HG03575 (cell line): ENCODE data around the gene CDRT15.

ENCODE experiments used
- ATAC-seq: cut with Tn5 transposase; IDR thresholded peaks from one replicate; pipeline ENCODE4 v1.9.1; 2021; ENCODE audit not compliant: unreplicated experiment, insufficient number of reproducible peaks, low FRiP score; ENCODE audit errors: extremely low read depth

Gene CDRT15

GRCh38 chr17:14211246-14211645, 25.4 kb downstream of the CDRT15 start:
- no peak for ATAC-seq

GRCh38 chr17:14209215-14209614, 27.4 kb downstream of the CDRT15 start:
- no peak for ATAC-seq

- no peak for ATAC-seq
Measured at GRCh38 chr17:14207791-14208190, 28.9 kb downstream of the CDRT15 start.

GRCh38 chr17:14206891-14207290, 29.8 kb downstream of the CDRT15 start:
- ATAC-seq: no peak

DNA sequence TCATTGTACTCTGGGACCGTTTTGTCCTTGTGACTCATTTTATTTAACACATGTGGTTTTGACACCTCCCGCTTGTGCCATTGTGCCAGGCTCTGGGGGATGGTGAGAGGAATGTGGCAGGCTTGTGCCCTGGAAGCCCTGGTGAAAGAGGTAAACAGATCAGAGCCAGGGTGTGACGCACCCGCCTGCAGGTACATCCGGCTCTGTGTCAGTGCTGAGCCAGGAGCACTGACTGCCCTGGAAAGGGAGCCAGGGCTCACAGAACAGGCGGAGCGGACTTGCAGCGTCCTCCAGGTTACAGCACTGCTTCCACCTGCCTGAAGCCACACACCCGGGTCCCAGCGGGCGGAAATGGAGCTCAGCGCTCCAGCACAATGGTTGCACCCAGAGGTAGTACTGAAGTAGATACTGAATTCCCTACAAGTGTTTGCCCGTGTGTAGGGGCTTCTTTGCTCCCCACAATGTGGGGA, 30.6 kb downstream of the CDRT15 start:
- ATAC-seq: no peak

GRCh38 chr17:14205380-14205779, 31.3 kb downstream of the CDRT15 start:
- ATAC-seq: no peak

GRCh38 chr17:14204546-14204945, 32.1 kb downstream of the CDRT15 start:
- ATAC-seq: no peak

DNA sequence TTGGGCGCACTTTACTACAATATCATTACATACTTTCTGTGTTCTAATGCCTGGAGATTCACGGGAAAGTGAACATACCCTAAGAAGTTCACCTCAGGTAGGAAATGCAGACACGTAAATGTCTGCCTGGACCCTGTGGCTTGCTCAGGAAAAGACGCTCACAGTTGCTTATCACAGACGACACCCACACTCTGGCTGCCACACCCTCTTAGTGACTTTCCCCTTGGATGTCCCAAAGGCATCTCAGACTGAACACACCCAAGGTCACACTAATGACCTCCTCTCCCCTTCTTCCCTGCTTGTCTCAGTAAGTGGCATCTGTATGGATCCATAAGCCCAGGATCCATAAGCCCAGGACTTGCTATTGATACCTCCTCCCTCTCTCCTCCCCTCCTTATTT, 32.6 kb downstream of the CDRT15 start:
- no peak for ATAC-seq

- ATAC-seq: no peak
Measured at GRCh38 chr17:14203388-14203787, 33.3 kb downstream of the CDRT15 start.

DNA sequence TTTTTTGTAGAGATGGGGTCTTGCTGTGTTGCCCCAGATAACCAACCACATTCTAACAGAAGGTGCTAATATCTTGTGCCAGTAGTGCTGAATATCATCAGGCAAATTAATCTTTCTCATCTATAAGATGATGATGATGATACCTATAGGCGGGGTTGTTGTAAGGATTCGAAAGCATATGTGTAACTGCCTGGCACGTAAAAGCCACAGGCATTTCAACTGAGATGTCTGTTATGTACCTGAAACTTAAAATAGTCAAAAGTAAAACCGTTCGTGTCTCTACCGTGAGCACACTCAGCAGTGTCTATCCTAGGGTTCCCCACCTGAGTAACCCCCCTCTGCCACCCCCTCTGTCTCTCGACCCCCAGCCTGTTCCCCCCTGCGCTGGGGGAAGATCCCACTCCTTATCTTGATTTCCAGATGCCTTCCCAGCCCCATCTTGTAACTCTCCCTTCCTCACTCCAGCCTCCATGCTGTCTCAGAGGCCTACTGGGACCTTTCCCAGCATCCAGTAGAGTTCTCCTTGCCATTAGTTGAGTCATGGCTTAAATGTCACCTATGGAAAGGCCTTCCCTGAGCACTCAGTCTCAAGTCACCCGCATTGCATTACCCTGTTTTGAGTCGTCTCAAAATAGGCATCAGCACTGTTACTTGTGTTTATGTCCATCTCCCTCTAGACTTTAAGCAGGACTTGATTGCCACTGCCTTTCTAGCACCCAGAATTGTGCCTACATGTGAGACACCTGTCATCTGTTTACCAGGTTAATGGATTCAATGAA, 34.1 kb downstream of the CDRT15 start:
- no peak for ATAC-seq

GRCh38 chr17:14201988-14202380, 34.7 kb downstream of the CDRT15 start:
- no peak for ATAC-seq

- ATAC-seq: no peak
Measured at GRCh38 chr17:14201021-14201987, 35.4 kb downstream of the CDRT15 start.

DNA sequence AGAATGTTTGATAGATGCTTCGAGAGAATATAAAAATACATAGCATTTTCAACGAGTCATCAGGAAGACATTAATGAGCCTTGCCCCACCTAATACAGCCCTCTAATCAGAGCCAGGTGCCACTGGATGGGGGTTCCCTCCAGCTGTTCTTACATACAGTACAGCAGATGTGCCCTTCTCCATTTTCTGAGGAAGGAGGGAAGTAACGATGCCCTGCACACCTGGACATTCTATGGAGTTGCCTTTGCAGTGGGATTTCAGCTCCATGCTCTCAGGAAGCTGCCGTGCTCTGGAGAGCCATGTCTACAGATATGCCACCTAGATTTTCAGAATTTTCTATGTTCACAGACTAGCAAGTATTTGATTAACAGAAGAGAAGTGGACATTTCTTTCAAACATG, 36.3 kb downstream of the CDRT15 start:
- ATAC-seq: no peak

GRCh38 chr17:14199601-14200000, 37.1 kb downstream of the CDRT15 start:
- ATAC-seq: no peak

DNA sequence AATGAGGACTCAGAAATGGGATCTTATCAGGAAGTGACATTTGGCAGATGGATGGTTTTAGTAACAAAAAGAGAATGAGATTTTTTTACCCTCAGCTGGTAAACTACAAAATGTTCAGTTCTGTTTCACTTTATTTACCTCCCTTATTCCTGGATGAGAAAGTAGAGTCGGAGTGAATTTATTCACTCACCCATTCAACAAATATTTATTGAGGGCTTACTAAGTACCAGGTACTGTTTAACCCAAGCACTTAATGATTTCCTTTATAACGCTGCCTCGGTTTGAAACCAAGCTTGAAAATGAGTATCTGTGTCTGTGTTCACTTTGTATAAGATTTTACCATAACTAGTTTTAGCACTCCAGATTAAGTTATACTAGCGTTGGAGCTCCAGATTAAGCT, 38.1 kb downstream of the CDRT15 start:
- ATAC-seq: no peak

- no peak for ATAC-seq
Measured at GRCh38 chr17:14198013-14198412, 38.6 kb downstream of the CDRT15 start.

DNA sequence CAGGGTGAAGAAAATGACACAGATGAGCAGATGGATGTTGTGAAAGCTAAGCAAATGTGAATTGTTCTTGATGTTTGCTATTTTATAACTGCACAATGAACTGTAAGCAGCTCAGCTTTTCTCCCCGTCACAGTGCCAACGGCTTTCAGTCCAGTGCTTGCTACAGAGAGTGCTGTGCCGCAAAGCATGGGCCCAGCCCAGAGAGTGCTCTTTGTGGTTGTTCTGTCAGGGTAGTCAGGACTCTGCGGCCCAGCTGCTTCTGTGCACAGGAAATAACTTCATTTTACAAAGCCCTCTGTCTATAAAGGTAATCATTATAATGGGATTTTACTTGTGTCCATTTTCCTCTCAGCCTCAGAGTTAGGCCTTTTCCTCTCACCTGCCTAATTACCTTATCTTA, 39.1 kb downstream of the CDRT15 start:
- ATAC-seq: no peak

DNA sequence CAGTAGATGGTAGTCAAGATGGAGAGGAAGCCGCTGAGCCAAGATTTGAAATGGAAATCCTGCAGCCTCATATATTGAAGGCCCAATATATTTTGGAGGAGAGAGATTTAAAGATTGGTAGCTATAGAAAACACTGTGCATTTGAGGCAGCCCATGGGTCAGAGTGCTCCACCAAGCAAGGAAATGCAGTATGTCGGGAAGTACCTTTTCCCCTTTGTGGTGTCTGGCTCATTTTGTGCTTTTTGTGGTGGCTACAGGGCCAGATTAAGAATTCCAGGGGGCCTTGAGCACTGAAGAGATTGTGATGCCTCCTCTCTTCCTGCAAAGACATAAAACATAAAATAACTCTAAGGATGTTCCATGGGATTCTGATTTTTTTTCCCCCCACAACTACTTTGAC, 39.6 kb downstream of the CDRT15 start:
- ATAC-seq: no peak

- ATAC-seq: no peak
Measured at GRCh38 chr17:14196377-14196997, 40.2 kb downstream of the CDRT15 start.
